ENCODE data around the gene PPP3CA.

GRCh38 chr4:101067383-101067782, 279.9 kb downstream of the PPP3CA start:
- no peak for TF ChIP-seq CTCF (IDR thresholded peaks at IDR 0.05; ENCODE audit: low read length)
- TF ChIP-seq EZH2 (IDR thresholded peaks at IDR 0.05; ENCODE audit: borderline replicate concordance, low read length) = no peak
